ENCODE measurements around the gene RNF222.
A peak's percentile ranks its signal among the peaks of the same experiment; 100 is the strongest.
"Not testable (repeated sequence)": the region's sequence is repeated elsewhere in the genome, so short reads cannot be mapped to it uniquely, and the experiment has no call there.

Gene RNF222

GRCh38 chr17:8376271-8377067, 21.2 kb downstream of the RNF222 start, which contains the start of gene KRABD2:
Gene KRABD2 (minus strand): TSS chr17:8376704.
- H3K27me3 ChIP-seq (ENCODE audit: control insufficient read depth, insufficient read depth, low read length), result no peaks in the 10 kb centered on the region
- H3K9me3 ChIP-seq (replicated peaks; ENCODE audit: low read length), result no peaks in the 10 kb centered on the region
- H3K4me2 ChIP-seq (ENCODE audit: low read length), result peak within 1 kb of the TSS; percentile 91
- peaks cover 26% of the 10 kb centered on the region for H3K4me1 ChIP-seq (ENCODE audit: control insufficient read depth, insufficient read depth, low read length)
- peak within 1 kb of the TSS; percentile 81 for H3K9ac ChIP-seq (ENCODE audit: low read depth, low read length)
- H3K36me3 ChIP-seq (ENCODE audit: insufficient read depth, low read length), result peaks cover 47% of the 10 kb centered on the region
- peak within 1 kb of the TSS; percentile 75 for H3K4me3 ChIP-seq (ENCODE audit: low read length)

GRCh38 chr17:8375738-8376259, 21.8 kb downstream of the RNF222 start:
- Histone ChIP-seq H3K36me3 (ENCODE audit: insufficient read depth, low read length) (peaks cover 40% of the 10 kb centered on the region), H3K4me1 (ENCODE audit: control insufficient read depth, insufficient read depth, low read length) (peaks cover 19% of the 10 kb centered on the region), H3K9ac (ENCODE audit: low read depth, low read length) (peak overlapping the region; percentile 81)

GRCh38 chr17:8373856-8374255, 23.8 kb downstream of the RNF222 start:
- H3K9me3 ChIP-seq (replicated peaks; ENCODE audit: low read length); H3K4me3 ChIP-seq (ENCODE audit: low read length); H3K27me3 ChIP-seq (ENCODE audit: control insufficient read depth, insufficient read depth, low read length); H3K4me2 ChIP-seq (ENCODE audit: low read length); H3K9ac ChIP-seq (ENCODE audit: low read depth, low read length): not testable (repeated sequence)
- peaks cover 33% of the 10 kb centered on the region for H3K36me3 ChIP-seq (ENCODE audit: insufficient read depth, low read length)
- peaks cover 13% of the 10 kb centered on the region for H3K4me1 ChIP-seq (ENCODE audit: control insufficient read depth, insufficient read depth, low read length)

More at GRCh38 chr17:8375738-8376259, 21.8 kb downstream of the RNF222 start:
- Histone ChIP-seq H3K4me3 (ENCODE audit: low read length) (peak overlapping the region; percentile 75), H3K9me3 (replicated peaks; ENCODE audit: low read length) (no peaks in the 10 kb centered on the region), H3K4me2 (ENCODE audit: low read length) (peak overlapping the region; percentile 91), H3K27me3 (ENCODE audit: control insufficient read depth, insufficient read depth, low read length) (no peaks in the 10 kb centered on the region)

DNA sequence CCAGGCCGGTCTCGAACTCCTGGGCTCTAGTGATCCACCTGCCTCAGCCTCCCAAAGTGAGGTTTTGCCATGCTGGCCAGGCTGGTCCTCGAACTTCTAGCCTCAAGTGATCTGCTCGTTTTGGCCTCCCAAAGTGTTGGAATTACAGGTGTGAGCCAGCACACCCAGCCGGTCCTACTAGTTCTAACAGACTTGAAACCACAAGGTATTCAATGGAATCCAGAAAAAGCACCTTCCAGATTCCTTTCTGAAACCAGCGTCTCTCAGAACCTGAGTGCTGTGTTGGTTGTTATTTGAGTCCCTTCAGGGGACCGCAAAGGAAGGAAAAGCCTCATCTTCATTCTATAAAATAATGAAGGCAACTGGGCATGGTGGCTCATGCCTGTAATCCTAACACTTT, 25.2 kb downstream of the RNF222 start:
- Histone ChIP-seq H3K27me3 (ENCODE audit: control insufficient read depth, insufficient read depth, low read length) (no peaks in the 10 kb centered on the region), H3K36me3 (ENCODE audit: insufficient read depth, low read length) (peaks cover 20% of the 10 kb centered on the region), H3K4me1 (ENCODE audit: control insufficient read depth, insufficient read depth, low read length) (peaks cover 13% of the 10 kb centered on the region), H3K4me3 (ENCODE audit: low read length) (no peak overlapping the region), H3K4me2 (ENCODE audit: low read length) (no peak overlapping the region), H3K9me3 (replicated peaks; ENCODE audit: low read length) (no peaks in the 10 kb centered on the region), H3K9ac (ENCODE audit: low read depth, low read length) (no peak overlapping the region)

GRCh38 chr17:8371786-8372185, 25.8 kb downstream of the RNF222 start:
- Histone ChIP-seq H3K36me3 (ENCODE audit: insufficient read depth, low read length) (peaks cover 13% of the 10 kb centered on the region), H3K27me3 (ENCODE audit: control insufficient read depth, insufficient read depth, low read length) (no peaks in the 10 kb centered on the region), H3K4me1 (ENCODE audit: control insufficient read depth, insufficient read depth, low read length) (peaks cover 10% of the 10 kb centered on the region), H3K9ac (ENCODE audit: low read depth, low read length) (no peak overlapping the region), H3K4me2 (ENCODE audit: low read length) (no peak overlapping the region), H3K4me3 (ENCODE audit: low read length) (no peak overlapping the region), H3K9me3 (replicated peaks; ENCODE audit: low read length) (no peaks in the 10 kb centered on the region)

DNA sequence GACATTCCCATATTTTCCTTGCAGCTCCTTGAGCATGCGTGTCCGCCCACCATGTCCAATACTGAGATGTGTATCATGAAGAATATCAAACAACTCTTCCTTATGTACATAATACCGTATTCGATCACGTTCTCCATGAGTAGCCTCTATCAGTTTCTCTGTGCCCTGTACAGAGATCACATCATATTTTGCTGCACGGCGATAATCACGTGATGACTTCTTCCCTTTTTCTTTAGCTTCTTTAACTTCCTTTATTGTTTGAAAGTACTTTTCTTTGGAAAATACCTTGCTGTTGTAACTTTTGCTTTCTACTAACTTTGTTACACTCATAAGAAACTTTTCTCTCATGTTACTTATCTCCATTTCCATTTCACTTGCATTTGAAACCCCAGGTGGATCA, 27.7 kb downstream of the RNF222 start:
- peaks cover 18% of the 10 kb centered on the region for H3K4me1 ChIP-seq (ENCODE audit: control insufficient read depth, insufficient read depth, low read length)
- peaks cover 13% of the 10 kb centered on the region for H3K36me3 ChIP-seq (ENCODE audit: insufficient read depth, low read length)
- no peak overlapping the region for H3K9ac ChIP-seq (ENCODE audit: low read depth, low read length)
- no peak overlapping the region for H3K4me3 ChIP-seq (ENCODE audit: low read length)
- H3K27me3 ChIP-seq (ENCODE audit: control insufficient read depth, insufficient read depth, low read length), result no peaks in the 10 kb centered on the region
- H3K9me3 ChIP-seq (replicated peaks; ENCODE audit: low read length), result no peaks in the 10 kb centered on the region
- H3K4me2 ChIP-seq (ENCODE audit: low read length), result no peak overlapping the region

DNA sequence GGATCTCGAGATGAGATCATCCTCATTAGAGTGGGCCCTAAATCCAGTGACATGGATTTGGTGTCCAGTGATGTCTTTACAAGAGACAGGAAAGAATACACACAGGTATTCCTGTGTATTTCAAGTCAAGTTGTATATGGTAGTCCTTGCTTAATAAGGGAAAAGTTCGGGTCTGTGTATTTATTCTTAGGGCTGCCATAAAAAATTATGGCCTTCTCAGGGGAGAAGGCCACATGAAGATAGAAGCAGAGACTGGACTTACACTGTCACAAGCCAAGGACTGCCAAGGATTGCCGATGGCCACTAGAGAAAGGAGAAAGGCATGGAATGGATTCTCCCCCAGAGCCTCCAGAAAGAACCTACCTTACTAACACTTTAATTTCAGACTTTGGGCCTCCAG, 29.4 kb downstream of the RNF222 start:
- no peak overlapping the region for H3K4me2 ChIP-seq (ENCODE audit: low read length)

DNA sequence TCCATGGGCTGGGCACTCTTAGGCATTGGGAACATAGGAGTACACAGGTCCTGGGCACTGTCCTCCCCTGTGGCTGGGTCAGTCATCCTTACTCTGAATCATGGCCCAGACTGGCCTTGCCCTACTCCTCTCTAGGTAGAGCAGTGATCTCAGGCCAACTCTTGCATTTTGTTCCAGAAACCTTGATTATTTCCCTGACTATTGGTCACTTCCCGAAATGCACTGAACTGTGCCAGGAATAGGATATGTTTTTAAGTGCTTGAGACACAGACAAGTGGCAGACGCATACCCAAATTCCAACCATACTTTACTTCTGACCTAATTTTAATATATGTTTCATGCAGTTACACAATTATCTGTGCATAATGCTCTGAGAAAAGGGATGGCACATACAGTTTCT, 31.4 kb downstream of the RNF222 start:
- Histone ChIP-seq H3K4me1 (ENCODE audit: control insufficient read depth, insufficient read depth, low read length) (peaks cover 34% of the 10 kb centered on the region), H3K9ac (ENCODE audit: low read depth, low read length) (no peak overlapping the region), H3K27me3 (ENCODE audit: control insufficient read depth, insufficient read depth, low read length) (no peaks in the 10 kb centered on the region), H3K9me3 (replicated peaks; ENCODE audit: low read length) (no peaks in the 10 kb centered on the region), H3K4me2 (ENCODE audit: low read length) (no peak overlapping the region), H3K4me3 (ENCODE audit: low read length) (no peak overlapping the region), H3K36me3 (ENCODE audit: insufficient read depth, low read length) (peaks cover 13% of the 10 kb centered on the region)

More for the DNA sequence above, 29.4 kb downstream of the RNF222 start:
- H3K4me1 ChIP-seq (ENCODE audit: control insufficient read depth, insufficient read depth, low read length), result peaks cover 23% of the 10 kb centered on the region
- H3K36me3 ChIP-seq (ENCODE audit: insufficient read depth, low read length), result peaks cover 13% of the 10 kb centered on the region
- H3K9ac ChIP-seq (ENCODE audit: low read depth, low read length), result no peak overlapping the region
- H3K9me3 ChIP-seq (replicated peaks; ENCODE audit: low read length), result no peaks in the 10 kb centered on the region
- no peak overlapping the region for H3K4me3 ChIP-seq (ENCODE audit: low read length)
- H3K27me3 ChIP-seq (ENCODE audit: control insufficient read depth, insufficient read depth, low read length), result no peaks in the 10 kb centered on the region

GRCh38 chr17:8365143-8365542, 32.5 kb downstream of the RNF222 start:
- Histone ChIP-seq H3K36me3 (ENCODE audit: insufficient read depth, low read length) (peaks cover 12% of the 10 kb centered on the region), H3K9me3 (replicated peaks; ENCODE audit: low read length) (no peaks in the 10 kb centered on the region), H3K9ac (ENCODE audit: low read depth, low read length) (no peak overlapping the region), H3K4me3 (ENCODE audit: low read length) (no peak overlapping the region), H3K4me1 (ENCODE audit: control insufficient read depth, insufficient read depth, low read length) (peaks cover 40% of the 10 kb centered on the region), H3K27me3 (ENCODE audit: control insufficient read depth, insufficient read depth, low read length) (no peaks in the 10 kb centered on the region), H3K4me2 (ENCODE audit: low read length) (no peak overlapping the region)

GRCh38 chr17:8362651-8363332, 34.8 kb downstream of the RNF222 start:
- Histone ChIP-seq H3K9me3 (replicated peaks; ENCODE audit: low read length) (no peaks in the 10 kb centered on the region), H3K4me1 (ENCODE audit: control insufficient read depth, insufficient read depth, low read length) (peaks cover 48% of the 10 kb centered on the region)

DNA sequence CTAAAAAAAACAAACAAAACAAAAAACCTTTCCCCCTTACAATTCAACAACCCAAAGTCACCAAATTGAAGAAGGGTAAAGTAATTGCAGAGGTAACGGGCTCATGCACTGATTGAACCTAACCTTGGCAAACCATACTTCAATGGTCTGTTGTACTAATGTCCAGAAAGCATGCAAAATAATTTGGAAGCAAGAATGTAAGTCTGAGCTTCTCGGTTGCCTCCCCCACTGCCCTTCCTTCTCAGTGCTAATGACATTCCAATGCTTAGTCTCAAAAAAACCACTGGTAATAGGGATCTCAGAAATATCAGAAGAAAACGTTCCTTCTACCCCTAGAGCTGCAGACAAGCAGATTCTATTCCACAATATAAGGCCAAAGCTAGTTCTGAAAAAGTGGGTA, 36.9 kb downstream of the RNF222 start:
- Histone ChIP-seq H3K36me3 (ENCODE audit: insufficient read depth, low read length) (no peaks in the 10 kb centered on the region), H3K9ac (ENCODE audit: low read depth, low read length) (no peak overlapping the region), H3K27me3 (ENCODE audit: control insufficient read depth, insufficient read depth, low read length) (no peaks in the 10 kb centered on the region), H3K4me2 (ENCODE audit: low read length) (no peak overlapping the region), H3K4me1 (ENCODE audit: control insufficient read depth, insufficient read depth, low read length) (peaks cover 38% of the 10 kb centered on the region), H3K4me3 (ENCODE audit: low read length) (no peak overlapping the region), H3K9me3 (replicated peaks; ENCODE audit: low read length) (no peaks in the 10 kb centered on the region)

More at GRCh38 chr17:8362651-8363332, 34.8 kb downstream of the RNF222 start:
- no peaks in the 10 kb centered on the region for H3K27me3 ChIP-seq (ENCODE audit: control insufficient read depth, insufficient read depth, low read length)
- H3K36me3 ChIP-seq (ENCODE audit: insufficient read depth, low read length), result no peaks in the 10 kb centered on the region
- H3K4me2 ChIP-seq (ENCODE audit: low read length), result no peak overlapping the region
- no peak overlapping the region for H3K4me3 ChIP-seq (ENCODE audit: low read length)
- no peak overlapping the region for H3K9ac ChIP-seq (ENCODE audit: low read depth, low read length)
